Endometrium (tissue), 2 donors: Measurements from ENCODE around the gene ALDH1B1.

Experiments
- FAIRE-seq: peaks from 2 replicates; lab custom pipeline; 2012; peaks lifted over from hg19 to GRCh38; lab: Jason Lieb, UNC
- donor health status: control.
- donor health status: control.

ALDH1B1 gene

DNA sequence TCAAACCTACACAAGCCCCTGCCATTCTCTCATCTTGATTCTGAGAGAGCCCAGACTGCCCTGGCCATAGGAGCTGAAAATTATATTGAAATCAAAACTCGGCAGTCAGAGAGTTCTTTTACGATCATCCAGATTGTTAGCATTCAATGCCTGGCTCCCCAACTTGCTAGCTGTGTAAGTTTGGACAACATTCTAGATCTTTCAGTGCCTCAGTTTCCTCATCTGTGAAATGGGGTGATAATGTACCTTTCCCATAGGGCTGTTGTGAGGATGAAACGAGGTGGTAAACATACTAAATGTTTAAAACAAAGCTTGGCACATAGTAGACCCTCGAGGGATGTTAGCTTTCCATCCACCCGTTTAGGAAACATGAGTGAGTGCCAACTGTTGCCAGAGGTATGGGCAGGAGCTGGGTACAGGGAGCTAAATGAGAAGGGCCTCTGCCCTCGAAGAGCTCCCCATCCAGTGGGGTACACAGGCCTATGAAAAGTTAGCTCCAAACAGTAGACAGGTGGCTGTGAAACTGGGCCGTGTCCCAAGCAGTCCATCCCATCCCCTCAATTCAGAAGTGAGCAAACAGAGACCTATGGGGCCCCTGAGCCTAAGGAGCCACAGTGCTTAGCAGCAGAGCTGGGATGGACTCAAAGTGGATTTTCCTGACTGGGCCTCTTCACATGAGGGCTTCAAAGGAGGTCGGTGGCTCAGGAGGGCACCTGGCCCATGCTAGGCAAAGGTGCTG lies 49.0 kb downstream of the ALDH1B1 start:
- FAIRE-seq: no peak

GRCh38 chr9:38442473-38443096 lies 50.1 kb downstream of the ALDH1B1 start:
- FAIRE-seq: no peak

- no peak for FAIRE-seq
These were observed 50.7 kb downstream of the ALDH1B1 start for GRCh38 chr9:38443181-38443580.

DNA sequence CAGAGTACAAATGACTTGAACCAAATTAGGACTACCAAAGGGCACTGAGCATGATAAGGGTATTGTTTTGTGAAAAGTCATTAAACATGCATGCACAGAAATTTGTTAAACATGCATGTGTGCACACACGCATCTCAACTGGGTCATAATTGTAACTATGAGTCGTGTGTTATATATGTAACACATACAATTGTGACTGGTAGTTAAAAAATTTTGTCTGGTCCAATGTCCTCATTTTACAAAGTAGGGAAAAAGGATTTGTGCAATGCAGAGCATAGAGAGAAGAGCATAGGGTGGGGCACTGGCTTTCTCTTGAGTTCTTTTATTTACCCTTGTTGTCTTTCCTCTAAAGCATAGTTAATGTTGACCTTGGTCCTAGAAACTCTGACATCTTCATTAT lies 51.1 kb downstream of the ALDH1B1 start:
- no peak for FAIRE-seq

DNA sequence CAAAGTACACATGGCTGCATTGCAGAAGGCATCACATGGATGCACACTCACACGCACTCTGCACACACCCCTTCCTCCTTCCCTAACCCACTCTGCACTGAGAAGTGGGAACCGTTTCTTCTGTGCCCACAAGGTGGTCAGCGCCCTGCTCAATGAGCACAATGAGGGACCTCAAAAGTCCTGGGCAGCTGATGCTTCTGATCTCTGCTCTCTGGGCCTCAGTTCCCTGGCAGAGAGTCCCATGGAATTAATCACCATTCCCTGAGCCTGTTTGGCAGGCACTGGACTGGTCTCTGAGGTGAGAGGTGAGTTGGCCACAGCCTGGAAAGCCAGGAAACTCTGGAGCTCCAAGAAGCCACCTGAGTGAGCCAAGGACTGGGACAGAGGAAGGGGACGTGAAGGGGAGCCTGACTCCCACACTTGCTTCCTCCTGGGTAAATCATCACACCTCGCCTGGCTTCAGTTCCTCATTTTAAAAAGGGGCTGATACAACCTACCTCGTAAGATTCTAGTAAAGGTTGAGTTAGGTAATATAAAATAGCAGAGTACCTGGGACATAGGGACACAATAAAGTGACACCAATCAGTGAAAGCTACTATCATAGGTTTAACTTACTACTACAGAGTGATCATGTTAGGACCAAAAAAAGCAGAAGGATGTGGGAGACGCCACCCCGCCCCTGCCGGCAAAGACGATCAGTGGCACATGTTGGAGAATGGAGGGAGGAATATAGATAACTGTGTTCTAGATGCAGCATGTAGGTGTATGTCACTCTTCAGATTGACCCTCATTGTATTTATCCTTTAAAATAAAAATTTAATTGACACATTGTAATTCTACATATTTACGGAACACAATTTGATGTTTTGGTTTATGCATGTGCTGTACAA lies 52.9 kb downstream of the ALDH1B1 start:
- FAIRE-seq: no peak

DNA sequence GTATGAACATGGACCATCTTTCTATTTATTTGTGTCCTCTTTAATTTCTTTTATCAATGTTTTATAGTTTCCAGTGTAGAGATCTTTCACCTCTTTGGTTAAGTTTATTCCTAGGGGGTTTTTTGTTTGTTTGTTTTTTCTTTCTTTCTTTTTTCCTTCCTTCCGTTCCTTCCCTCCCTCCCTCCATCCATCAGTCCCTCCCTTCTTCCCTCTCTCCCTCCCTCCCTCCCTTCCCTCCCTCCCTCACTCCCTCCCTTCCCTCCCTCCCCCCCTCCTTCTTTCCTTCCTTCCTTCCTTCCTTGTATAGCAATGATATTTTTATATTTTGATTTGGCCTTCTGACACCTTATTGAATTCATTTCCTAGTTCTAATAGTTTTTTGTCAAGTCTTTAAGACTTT lies 55.2 kb downstream of the ALDH1B1 start:
- FAIRE-seq: no peak
